SIG-M5 (cell line): ENCODE data around the gene SFXN5.

Source experiments
- DNase-seq: peaks from one replicate; lab custom pipeline; 2025; lab: John Stamatoyannopoulos, UW

The SFXN5 gene

DNA sequence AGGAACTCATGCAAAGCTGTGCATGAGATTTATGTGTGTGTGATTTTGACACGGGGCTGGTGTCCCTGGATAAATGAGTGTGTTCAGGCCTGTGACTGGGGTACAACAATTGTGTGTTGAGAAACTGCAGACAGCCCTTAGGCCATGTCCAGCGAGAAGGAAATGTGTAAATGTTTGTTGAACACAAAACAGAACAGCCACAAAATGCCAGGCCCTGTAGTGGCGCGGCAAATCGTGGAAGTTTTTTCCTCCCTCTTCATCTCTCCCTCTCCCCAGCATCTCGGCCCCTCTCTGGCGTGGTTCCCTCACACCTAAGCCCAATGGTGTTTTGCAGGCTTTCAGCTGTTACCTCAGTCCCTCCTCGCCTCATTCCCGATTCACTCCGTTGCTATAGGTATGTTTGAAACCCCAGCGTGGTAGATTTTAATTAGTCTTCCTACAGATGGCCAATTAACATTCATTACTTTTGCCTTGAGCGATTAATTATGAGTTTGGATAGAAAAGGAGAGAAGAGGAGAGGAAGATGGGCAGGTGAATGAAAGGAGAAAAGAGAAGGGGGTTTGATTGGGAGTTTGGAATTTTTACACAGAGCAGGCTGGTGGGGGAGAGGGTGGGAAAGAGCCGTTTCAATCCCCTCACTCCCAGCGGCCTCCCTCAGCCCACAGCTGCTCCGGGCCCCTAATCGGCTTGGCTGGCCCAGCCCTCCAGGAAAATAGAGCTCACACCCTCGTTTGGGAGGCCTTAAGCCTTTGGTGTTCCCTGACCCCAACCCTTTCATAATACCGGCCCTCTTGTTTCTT is 173.5 kb downstream of the SFXN5 start:
- no peak for DNase-seq

DNA sequence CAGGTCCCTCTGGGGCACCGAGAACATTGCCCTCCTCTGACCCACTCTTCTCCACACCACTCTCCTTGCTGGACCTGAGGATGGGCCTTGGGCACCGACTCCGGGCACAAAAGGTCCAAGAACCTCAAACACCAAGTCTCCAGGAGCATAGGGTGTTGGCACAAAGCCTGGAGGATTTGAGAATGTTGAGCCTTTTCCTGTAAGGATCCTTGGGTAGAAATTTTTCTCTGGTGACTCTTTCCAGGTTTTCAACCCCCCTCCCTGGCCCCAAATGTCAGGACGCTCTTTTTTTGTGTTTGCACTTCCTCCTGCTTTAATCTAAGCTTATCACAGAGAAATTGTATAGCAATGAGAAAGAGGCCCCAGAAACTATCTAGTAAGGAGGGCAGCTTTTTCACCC is 175.1 kb downstream of the SFXN5 start:
- DNase-seq: no peak

DNA sequence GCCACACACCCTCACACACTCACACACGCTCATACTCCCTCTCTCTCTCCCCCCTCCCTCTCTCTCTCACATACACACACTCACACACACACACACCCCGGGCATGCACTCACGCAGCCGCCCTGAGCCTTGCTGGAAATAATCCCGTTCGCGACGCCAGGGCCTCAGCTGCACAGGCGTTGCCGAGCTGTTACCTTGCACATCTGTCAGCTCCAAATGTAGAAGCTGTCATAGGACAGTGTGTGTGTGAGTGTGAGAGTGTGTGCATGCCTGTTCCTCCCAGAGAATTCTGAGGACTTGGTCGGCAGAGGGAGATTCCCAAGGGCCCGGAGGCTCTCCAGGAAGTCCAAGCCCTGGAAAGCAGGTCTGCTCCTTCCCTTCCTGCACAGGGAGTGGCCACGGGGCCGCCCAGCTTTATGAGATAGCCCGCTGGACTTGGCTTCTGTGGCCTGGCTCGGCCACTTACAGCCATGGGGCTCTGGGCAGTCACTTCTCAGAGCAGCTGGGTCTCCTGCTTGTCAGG is 175.7 kb downstream of the SFXN5 start:
- DNase-seq: no peak

DNA sequence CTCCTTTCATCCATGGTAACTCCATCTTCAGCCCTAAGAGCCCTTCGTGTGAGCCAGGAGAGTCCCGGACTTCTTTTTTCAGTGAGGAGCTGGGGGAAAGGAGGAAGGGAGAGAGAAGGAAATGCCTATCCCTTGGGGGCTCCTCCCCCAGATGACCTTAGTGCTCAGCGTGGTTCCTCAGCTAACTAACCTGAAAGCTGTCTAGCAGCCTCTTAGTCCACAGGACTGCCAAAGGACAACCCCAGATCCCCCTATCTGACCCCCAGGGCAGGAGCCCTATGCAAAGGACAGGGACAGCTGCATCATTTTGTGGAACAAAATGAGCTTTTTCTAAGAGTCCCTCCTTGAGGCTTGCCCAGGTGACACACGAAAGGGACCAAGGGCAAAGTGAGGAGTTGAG is 176.4 kb downstream of the SFXN5 start:
- DNase-seq: no peak

DNA sequence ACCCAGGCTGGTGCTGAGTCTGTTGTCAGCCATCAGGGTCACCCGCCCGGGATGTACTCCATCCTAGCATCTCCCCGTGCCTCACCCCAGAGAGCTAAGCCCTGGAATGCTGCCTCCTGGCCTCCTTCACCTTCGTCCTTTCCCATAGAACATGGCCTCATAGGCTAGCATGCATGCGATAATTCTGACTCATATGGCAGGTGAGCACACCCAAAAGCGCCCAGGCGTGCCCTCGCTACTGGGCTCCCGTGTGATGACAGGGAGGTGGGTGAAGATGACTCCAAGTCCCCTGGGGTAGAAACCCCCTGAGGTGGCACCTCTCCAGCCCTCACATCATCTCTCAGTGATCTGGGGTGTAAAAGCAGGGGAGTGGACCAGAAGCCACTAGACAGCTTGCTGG is 177.0 kb downstream of the SFXN5 start:
- no peak for DNase-seq

DNA sequence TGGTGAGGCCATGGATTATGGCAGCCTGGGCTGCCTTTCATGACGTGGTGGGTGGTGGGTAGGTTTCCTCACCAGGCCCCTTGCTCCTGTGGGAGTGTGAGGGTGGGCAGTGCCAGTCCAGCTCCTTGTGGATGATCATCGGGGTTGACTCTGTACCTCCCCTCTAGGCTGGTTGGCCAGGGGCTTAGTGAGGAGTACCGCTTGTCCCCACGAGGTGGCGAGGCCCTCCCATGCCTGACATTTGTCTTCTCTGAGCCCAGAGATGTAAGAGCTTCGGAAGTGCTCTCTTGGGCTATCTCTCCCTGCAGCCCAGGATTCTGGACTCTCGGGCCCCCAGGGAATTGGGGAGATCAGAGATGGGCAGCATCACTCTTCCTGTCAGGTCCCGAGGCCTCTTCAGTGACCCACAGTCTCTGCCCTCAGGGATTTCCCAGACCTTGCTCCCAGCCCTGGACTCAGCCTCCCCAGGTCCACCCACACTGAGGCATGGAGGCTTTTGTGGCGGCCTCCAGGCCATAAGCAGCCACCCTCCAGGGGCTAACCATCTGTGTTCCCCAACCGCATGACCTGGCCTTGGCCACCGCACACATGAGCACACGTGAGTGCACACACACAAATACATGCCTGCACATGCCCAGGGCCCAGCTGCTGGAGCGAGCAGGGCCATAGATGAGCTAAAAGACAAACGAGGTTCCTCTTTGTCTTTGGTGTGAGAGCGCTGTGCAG is 177.8 kb downstream of the SFXN5 start:
- DNase-seq: no peak

DNA sequence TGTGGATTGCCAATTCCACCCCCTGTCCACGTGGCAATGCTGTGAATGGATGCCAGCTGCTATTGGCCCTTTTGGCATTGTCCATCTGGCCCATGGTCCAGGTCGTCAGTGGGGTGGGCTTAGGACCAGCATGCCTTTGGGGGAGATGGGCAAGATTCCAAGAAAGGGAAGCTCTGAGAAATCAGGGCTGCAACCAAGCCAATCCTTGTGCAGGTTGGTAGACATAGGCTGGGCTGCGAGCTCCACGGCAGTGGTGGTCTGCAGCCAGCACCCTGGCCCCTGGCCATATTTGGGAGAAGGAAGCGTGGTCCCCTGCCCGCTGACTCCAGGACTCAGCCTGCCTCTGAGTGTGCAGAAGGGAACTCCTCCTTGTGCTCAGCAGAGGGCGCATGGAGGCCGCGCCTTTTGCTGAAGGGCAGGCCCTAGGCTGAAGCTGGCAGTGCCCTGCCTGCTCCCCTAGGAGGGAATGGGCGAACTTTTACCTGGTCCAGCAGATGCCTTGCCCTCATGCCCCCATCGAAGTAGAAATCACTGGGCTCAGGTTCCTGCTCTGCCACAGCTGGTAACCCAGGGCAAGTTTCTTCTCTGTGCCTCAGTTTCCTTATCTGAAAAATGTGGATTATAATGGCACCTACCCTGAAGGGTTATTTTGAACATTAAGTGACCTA is 178.9 kb downstream of the SFXN5 start:
- no peak for DNase-seq
